ENCODE data around the gene OR1I1.

- TF ChIP-seq POLR2A (IDR thresholded peaks at IDR 0.05; ENCODE audit: low read length), result no peak
- TF ChIP-seq GATA1 (IDR thresholded peaks at IDR 0.05; ENCODE audit: low read depth, low read length), result no peak
Measured at GRCh38 chr19:15109768-15110417, 27.9 kb downstream of the OR1I1 start.

All from erythroblast (primary cell).